HL-60 (cell line): Measurements from ENCODE around the gene C20orf144.

Experiments used
- DNase-seq, 2 experiments: peaks; one replicate each; pipeline ENCODE4 v3.0.0-alpha.2; 2010 to 2020; ENCODE audit warnings: low read depth in 1 of 2, low spot score in 1 of 2
- H3K27ac ChIP-seq: fragments of 250-450 bp; sonication (Bioruptor Pico); replicated peaks from 2 replicates; pipeline ENCODE4 v1.5.1; 2020; ENCODE audit warnings: mild to moderate bottlenecking, moderate library complexity
- H3K27me3 ChIP-seq: fragments of 250-450 bp; sonication (Bioruptor Pico); 2 replicates; pipeline ENCODE4 v1.5.1; 2021; ENCODE audit warnings: mild to moderate bottlenecking, moderate library complexity; ENCODE audit not compliant: insufficient read depth, poor library complexity, severe bottlenecking
- H3K4me3 ChIP-seq: replicated peaks from 2 replicates; pipeline ENCODE4 v1.5.1; 2011; ENCODE audit warnings: mild to moderate bottlenecking, control low read depth, low read length; ENCODE audit not compliant: insufficient read depth
- CTCF ChIP-seq: IDR thresholded peaks from one replicate; pipeline ENCODE4 v1.5.1; 2011; ENCODE audit warnings: low read length, control low read depth, inconsistent platforms; ENCODE audit not compliant: insufficient read depth
- GABPA ChIP-seq: IDR thresholded peaks from 2 replicates; pipeline ENCODE4 v1.6.1; 2012; ENCODE audit warnings: low read depth
- POLR2AphosphoS5 ChIP-seq: IDR thresholded peaks from 2 replicates; pipeline ENCODE4 v1.6.1; 2012; ENCODE audit warnings: low read depth
- REST ChIP-seq: IDR thresholded peaks from 2 replicates; pipeline ENCODE4 v1.6.1; 2012; ENCODE audit warnings: low read depth; ENCODE audit not compliant: insufficient replicate concordance
- SPI1 ChIP-seq: IDR thresholded peaks from 2 replicates; pipeline ENCODE4 v1.6.1; 2012; ENCODE audit warnings: low read depth, mild to moderate bottlenecking, borderline replicate concordance

C20orf144 gene

GRCh38 chr20:33655164-33655563 lies 7.0 kb upstream of the C20orf144 start:
- H3K4me3 ChIP-seq: no peak overlapping the region
- H3K27ac ChIP-seq: no peak overlapping the region
- no peaks in the 10 kb centered on the region for H3K27me3 ChIP-seq
- TF ChIP-seq REST (no peak), SPI1 (no peak), GABPA (no peak), POLR2AphosphoS5 (no peak), CTCF (no peak)
- no peak for DNase-seq

- Histone ChIP-seq H3K27me3 (no peaks in the 10 kb centered on the region), H3K27ac (no peak overlapping the region), H3K4me3 (no peak overlapping the region)
- TF ChIP-seq GABPA (no peak), POLR2AphosphoS5 (no peak), CTCF (no peak), REST (no peak), SPI1 (no peak)
- no peak for DNase-seq
Measured at GRCh38 chr20:33656010-33656782, 5.9 kb upstream of the C20orf144 start.

GRCh38 chr20:33656783-33657703 lies 5.1 kb upstream of the C20orf144 start:
- no peak overlapping the region for H3K4me3 ChIP-seq
- TF ChIP-seq CTCF (no peak), POLR2AphosphoS5 (no peak), GABPA (no peak), SPI1 (no peak), REST (no peak)
- H3K27me3 ChIP-seq: no peaks in the 10 kb centered on the region
- no peak overlapping the region for H3K27ac ChIP-seq
- no peak for DNase-seq
